BLaER1 (cell line): ENCODE measurements around the gene IFNLR1.

Source experiments
- H3K27ac ChIP-seq: shearing (Covaris generic); formaldehyde crosslinking; 2 replicates; pipeline ENCODE4 v1.8.1; 2022
- H3K27me3 ChIP-seq: shearing (Covaris generic); formaldehyde crosslinking; 2 replicates; pipeline ENCODE4 v1.8.1; 2022
- H3K36me3 ChIP-seq: shearing (Covaris generic); formaldehyde crosslinking; 2 replicates; pipeline ENCODE4 v1.8.1; 2022
- H3K4me1 ChIP-seq: shearing (Covaris generic); formaldehyde crosslinking; 2 replicates; pipeline ENCODE4 v1.8.1; 2022
- H3K4me2 ChIP-seq: shearing (Covaris generic); formaldehyde crosslinking; 2 replicates; pipeline ENCODE4 v1.8.1; 2022
- H3K4me3 ChIP-seq: shearing (Covaris generic); formaldehyde crosslinking; 2 replicates; pipeline ENCODE4 v1.8.1; 2022
- H3K9ac ChIP-seq: shearing (Covaris generic); formaldehyde crosslinking; 2 replicates; pipeline ENCODE4 v1.8.1; 2022
- H3K9me3 ChIP-seq: shearing (Covaris generic); formaldehyde crosslinking; 2 replicates; pipeline ENCODE4 v1.8.1; 2022
- H4K20me1 ChIP-seq: shearing (Covaris generic); formaldehyde crosslinking; 2 replicates; pipeline ENCODE4 v1.8.1; 2022
- Cebpa-rat ChIP-seq: shearing (Covaris generic); IDR thresholded peaks from 2 replicates; pipeline ENCODE4 v1.8.1; 2022

IFNLR1 gene

DNA sequence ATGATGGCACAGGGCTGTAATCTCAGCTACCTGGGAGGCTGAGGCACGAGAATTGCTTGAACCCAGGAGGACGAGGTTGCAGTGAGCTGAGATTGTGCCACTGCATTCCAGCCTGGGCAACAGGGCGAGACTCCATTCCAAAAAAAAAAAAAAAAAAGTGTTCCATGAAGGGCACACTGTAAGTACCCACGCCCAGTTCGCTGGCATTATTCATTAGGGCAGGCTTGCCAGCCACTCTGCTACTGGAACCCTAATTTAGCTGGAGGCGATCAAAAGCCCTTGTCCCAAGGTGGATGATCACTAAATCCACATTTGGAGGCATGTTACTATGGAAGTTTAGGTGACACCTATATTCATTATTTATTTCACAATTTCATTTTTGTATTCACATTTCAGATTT, 5.0 kb downstream of the IFNLR1 start:
- peaks cover 32% of the 10 kb centered on the region for H3K4me1 ChIP-seq
- H3K36me3 ChIP-seq = peaks cover 17% of the 10 kb centered on the region
- no peak for TF ChIP-seq Cebpa-rat
- no peaks in the 10 kb centered on the region for H3K9me3 ChIP-seq
- H4K20me1 ChIP-seq = peaks cover 5% of the 10 kb centered on the region; the same call in 1 of the 2 replicates
- peaks cover 19% of the 10 kb centered on the region for H3K27me3 ChIP-seq
- H3K27ac ChIP-seq = no peak overlapping the region
- H3K4me2 ChIP-seq = no peak overlapping the region
- no peak overlapping the region for H3K9ac ChIP-seq
- H3K4me3 ChIP-seq = no peak overlapping the region

DNA sequence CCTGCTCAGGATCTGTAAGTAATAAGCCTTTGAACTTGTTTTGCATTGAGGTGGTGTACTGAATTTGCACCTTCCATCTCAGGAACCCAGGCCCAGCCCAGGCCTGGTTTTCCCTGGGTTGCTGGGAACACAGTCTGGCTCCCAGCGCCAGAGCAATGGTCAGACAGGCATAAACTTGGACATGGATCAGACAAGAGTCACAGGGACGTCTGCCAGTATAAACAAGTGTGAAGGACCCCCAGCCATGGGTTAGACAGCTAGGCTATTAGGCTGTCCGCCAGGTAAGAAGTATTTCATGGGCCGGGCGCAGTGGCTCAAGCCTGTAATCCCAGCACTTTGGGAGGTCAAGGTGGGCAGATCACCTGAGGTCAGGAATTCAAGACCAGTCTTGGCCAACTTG, 5.5 kb downstream of the IFNLR1 start:
- no peak overlapping the region for H3K4me3 ChIP-seq
- no peak overlapping the region for H3K4me2 ChIP-seq
- TF ChIP-seq Cebpa-rat = no peak
- no peak overlapping the region for H3K9ac ChIP-seq
- H3K27ac ChIP-seq = no peak overlapping the region
- H3K36me3 ChIP-seq = peaks cover 18% of the 10 kb centered on the region
- H3K4me1 ChIP-seq = peaks cover 28% of the 10 kb centered on the region
- H4K20me1 ChIP-seq = peaks cover 6% of the 10 kb centered on the region; the same call in 1 of the 2 replicates
- peaks cover 14% of the 10 kb centered on the region for H3K27me3 ChIP-seq
- no peaks in the 10 kb centered on the region for H3K9me3 ChIP-seq

DNA sequence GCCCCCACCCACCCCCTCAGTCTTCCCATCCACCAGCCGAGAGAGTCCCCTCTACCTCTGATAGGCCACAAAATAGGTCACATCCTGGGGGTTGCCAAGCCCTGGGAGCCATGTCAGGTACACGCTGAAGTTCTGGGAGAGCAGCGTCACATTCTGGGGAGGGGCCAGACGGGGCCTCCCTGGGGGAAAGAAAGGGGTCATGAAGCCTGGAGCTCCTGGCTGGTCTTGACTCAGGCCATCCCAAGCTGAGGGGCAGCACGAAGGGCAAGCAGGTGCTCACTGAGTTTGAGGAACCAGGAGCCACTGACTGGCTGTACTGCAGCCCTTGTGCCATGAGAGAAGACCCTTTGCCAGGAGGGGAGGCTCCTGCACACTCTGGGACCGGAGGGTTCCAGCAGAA, 6.4 kb downstream of the IFNLR1 start:
- peaks cover 19% of the 10 kb centered on the region for H3K4me1 ChIP-seq
- no peak for TF ChIP-seq Cebpa-rat
- H3K9ac ChIP-seq = no peak overlapping the region
- no peaks in the 10 kb centered on the region for H3K9me3 ChIP-seq
- peaks cover 6% of the 10 kb centered on the region; the same call in 1 of the 2 replicates for H4K20me1 ChIP-seq
- peaks cover 5% of the 10 kb centered on the region; the same call in 1 of the 2 replicates for H3K27me3 ChIP-seq
- H3K4me3 ChIP-seq = no peak overlapping the region
- no peak overlapping the region for H3K27ac ChIP-seq
- no peak overlapping the region for H3K4me2 ChIP-seq
- H3K36me3 ChIP-seq = peaks cover 18% of the 10 kb centered on the region

DNA sequence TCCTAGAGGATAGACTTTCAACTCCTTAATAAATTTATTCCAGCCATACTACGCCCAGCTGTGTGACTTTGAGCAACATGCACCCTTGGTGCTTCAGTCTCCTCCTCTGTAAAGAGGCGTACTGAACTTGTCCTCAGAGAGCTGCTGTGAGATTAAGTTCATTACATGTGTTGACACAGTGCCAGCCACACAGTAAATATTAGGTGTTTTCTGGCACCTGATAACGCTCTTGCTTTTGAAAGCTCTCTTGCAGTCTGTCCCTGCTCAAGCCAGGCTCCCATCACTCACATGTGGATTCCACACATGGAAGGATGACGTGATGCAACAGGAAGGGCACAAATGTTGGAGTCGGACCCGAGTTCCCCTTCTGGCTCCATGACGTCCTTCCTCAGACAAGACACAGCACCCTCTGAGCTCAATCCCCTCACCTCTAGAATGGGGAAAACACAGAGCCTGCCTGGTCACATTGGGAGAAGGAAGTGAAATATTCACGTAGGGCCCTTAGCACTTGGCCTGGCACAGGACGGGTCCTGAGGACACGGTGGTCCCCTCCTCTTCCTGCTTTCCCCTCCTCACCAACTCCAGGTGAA, 7.7 kb downstream of the IFNLR1 start:
- TF ChIP-seq Cebpa-rat = no peak
- Histone ChIP-seq H3K27ac (no peak overlapping the region), H3K4me3 (no peak overlapping the region), H3K9me3 (peaks cover 7% of the 10 kb centered on the region; the same call in 1 of the 2 replicates), H3K4me1 (0 out of 2 replicates have a peak, but pooled peaks cover 8% of the 10 kb centered on the region), H3K9ac (no peak overlapping the region), H3K4me2 (no peak overlapping the region), H3K36me3 (peaks cover 23% of the 10 kb centered on the region), H3K27me3 (no peaks in the 10 kb centered on the region), H4K20me1 (peaks cover 9% of the 10 kb centered on the region; the same call in 1 of the 2 replicates)

DNA sequence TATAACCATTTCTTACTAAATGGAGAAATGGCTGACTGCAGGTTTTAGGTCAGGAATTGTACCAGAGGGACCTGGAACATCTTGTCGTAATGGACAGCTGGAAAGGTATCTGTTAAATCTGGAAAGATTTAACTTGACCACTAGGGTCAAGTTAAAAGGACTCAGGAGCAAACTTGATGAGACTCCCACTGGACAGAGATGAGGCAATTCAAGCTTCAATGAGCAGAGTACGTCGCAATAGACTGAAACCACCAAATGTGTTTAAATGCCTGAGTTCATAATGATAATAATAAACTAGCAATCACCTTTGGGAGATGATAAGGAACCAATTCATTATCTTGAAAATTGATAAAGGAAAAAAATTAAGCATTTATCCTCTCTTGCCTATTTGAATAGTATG, 8.7 kb downstream of the IFNLR1 start:
- no peaks in the 10 kb centered on the region for H3K4me1 ChIP-seq
- H3K36me3 ChIP-seq = peaks cover 28% of the 10 kb centered on the region
- no peak overlapping the region for H3K27ac ChIP-seq
- H3K9ac ChIP-seq = no peak overlapping the region
- no peak for TF ChIP-seq Cebpa-rat
- H3K4me2 ChIP-seq = no peak overlapping the region
- H3K27me3 ChIP-seq = no peaks in the 10 kb centered on the region
- H4K20me1 ChIP-seq = peaks cover 9% of the 10 kb centered on the region; the same call in 1 of the 2 replicates
- H3K9me3 ChIP-seq = peaks cover 7% of the 10 kb centered on the region; the same call in 1 of the 2 replicates
- no peak overlapping the region for H3K4me3 ChIP-seq

DNA sequence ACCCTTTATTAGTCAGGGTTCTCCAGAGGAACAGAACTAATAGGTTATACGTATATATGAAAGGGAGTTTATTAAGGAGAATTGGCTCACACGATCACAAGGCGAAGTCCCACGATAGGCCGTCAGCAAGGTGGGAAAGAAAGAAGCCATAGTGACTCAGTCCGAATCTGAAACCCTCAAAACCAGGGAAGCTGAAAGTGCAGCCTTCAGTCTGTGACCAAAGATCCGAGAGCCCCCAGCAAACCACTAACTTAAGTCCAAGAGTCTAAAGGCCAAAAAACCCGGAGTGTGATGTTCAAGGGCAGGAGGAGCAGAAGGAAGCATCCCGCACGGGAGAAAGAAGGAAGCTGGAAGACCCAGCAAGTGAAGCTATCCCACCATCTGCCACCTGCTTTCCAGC, 9.9 kb downstream of the IFNLR1 start:
- Histone ChIP-seq H3K9ac (no peak overlapping the region), H3K27ac (no peak overlapping the region), H3K4me2 (no peak overlapping the region), H3K4me1 (no peaks in the 10 kb centered on the region), H4K20me1 (peaks cover 9% of the 10 kb centered on the region; the same call in 1 of the 2 replicates), H3K4me3 (no peak overlapping the region), H3K27me3 (no peaks in the 10 kb centered on the region), H3K36me3 (peaks cover 28% of the 10 kb centered on the region), H3K9me3 (peaks cover 7% of the 10 kb centered on the region; the same call in 1 of the 2 replicates)
- no peak for TF ChIP-seq Cebpa-rat

DNA sequence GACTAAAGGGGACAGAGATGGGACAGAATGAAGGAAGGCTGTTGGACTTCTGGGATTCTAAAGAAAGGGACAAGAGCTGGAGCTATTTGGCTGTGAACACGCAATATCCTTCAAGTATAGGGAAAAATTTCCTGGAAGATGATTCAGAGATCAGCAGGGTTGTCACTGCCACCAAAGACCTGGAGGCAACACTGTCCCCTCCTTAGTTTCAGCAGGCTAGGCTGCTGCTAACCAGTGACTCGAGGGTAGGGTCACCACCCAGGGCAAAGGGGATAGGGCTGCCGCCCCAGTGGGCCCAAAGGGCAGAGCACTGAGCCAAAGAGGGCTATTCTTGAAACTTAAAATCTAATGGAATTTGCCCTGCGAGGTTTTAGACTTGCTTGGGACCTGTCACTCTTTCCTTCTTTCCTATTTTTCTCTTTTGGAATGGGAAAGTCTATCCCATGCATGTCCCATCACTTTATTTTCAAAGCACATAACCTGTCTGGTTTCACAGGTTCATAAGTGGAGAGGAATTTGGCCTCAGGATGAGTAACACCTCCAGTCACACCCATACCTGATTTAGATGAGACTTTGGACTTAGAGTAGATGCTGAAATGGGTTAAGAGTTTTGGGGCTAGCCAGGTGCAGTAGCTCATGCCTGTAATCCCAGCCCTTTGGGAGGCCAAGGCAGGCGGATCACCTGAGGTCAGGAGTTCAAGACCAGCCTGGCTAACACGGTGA, 11.9 kb downstream of the IFNLR1 start:
- Histone ChIP-seq H3K27me3 (no peaks in the 10 kb centered on the region), H3K4me2 (no peak overlapping the region), H3K36me3 (peaks cover 30% of the 10 kb centered on the region), H3K27ac (no peak overlapping the region), H3K4me1 (no peaks in the 10 kb centered on the region), H3K4me3 (no peak overlapping the region), H3K9me3 (peaks cover 7% of the 10 kb centered on the region; the same call in 1 of the 2 replicates), H3K9ac (no peak overlapping the region), H4K20me1 (peaks cover 9% of the 10 kb centered on the region; the same call in 1 of the 2 replicates)
- TF ChIP-seq Cebpa-rat = no peak

DNA sequence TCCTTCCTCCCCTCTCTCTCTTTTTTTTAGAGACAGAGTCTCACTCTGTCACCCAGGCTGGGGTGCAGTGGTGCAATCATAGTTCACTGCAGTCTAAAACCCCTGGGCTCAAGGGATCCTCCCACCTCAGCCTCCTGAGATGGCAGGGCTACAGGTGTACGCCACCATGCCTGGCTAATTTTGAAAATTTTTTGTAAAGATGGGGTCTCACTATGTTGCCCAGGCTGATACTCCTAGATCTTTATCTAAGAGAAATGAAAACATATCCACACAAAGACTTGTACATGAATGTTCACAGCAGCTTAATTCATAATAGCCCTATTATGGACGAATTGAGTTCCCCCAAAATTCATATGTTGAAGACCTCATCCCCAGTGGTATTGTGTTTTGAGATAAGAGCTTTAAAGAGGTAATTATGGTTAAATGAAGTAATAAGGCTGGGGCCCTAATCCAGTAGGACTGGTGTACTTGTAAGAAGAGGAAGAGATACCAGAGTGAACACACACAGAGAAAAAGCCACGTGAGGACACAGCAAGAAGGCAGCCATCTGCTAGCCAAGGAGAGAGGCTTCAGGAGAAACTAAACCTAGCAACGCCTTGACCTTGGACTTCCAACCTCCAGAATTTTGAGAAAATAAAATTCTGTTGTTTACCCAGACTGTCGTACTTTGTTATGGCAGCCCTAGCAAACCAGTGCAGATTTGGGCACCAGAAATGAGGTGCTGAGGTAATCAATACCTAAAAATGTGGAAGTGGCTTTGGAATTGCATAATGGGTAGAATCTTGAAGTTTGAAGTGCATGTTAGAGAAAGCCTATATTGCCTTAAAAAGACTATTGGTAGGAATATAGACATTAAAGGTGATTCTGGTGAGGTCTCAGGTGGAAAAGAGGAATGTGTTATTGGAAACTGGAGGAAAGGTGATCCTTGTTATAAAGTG, 13.2 kb downstream of the IFNLR1 start:
- H3K4me3 ChIP-seq = no peak overlapping the region
- H3K36me3 ChIP-seq = peaks cover 33% of the 10 kb centered on the region
- H3K9me3 ChIP-seq = peaks cover 7% of the 10 kb centered on the region; the same call in 1 of the 2 replicates
- no peaks in the 10 kb centered on the region for H3K4me1 ChIP-seq
- H3K27me3 ChIP-seq = no peaks in the 10 kb centered on the region
- H3K27ac ChIP-seq = no peak overlapping the region
- no peak for TF ChIP-seq Cebpa-rat
- H3K4me2 ChIP-seq = no peak overlapping the region
- no peak overlapping the region for H3K9ac ChIP-seq
- H4K20me1 ChIP-seq = peaks cover 9% of the 10 kb centered on the region; the same call in 1 of the 2 replicates

DNA sequence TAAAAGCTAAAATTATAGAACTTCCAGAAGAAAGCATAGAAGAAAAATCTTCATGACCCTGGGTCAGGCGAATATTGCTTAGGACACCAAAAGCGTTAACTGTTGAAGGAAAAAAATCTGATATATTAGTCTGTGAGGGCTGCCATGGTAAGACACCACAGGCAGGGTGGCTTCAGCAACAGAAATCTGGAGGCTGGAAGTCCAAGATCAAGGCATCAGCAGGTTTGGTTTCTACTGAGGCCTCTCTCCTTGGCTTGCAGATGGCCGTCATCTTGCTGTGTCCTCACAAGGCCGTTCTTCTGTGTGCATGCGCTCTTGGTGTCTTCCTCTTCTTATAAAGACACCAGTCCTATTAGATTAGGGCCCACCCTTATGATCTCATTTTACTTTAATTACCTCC, 14.5 kb downstream of the IFNLR1 start:
- H3K27ac ChIP-seq = no peak overlapping the region
- peaks cover 9% of the 10 kb centered on the region; the same call in 1 of the 2 replicates for H4K20me1 ChIP-seq
- TF ChIP-seq Cebpa-rat = no peak
- peaks cover 37% of the 10 kb centered on the region for H3K36me3 ChIP-seq
- no peaks in the 10 kb centered on the region for H3K27me3 ChIP-seq
- no peak overlapping the region for H3K4me3 ChIP-seq
- H3K9ac ChIP-seq = no peak overlapping the region
- H3K4me2 ChIP-seq = no peak overlapping the region
- H3K4me1 ChIP-seq = no peaks in the 10 kb centered on the region
- H3K9me3 ChIP-seq = peaks cover 7% of the 10 kb centered on the region; the same call in 1 of the 2 replicates
